ENCODE measurements around the gene LRP1B.

DNA sequence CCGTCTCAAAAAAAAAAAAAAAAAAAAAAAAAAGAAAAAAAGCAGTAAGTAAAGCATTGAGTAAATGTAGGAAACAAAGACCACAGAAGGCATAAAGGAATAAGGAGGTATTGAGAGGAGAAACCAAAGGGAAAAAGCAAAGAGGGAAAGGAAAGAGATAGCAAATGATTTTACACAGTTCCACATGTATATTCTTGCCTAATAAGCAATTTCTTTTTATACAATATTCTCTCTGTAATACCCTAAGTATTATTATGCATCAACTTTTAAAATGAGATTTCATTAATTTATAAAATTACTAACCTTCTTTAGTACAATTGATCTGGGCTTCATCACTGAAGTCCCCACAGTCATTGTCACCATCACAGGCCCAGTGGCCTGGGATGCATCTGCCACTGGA lies 1180.9 kb downstream of the LRP1B start:
- TF ChIP-seq ZNF274 (IDR thresholded peaks at IDR 0.05; ENCODE audit: low read depth, low read length) = no peak
- no peak for TF ChIP-seq YY1 (IDR thresholded peaks at IDR 0.05; ENCODE audit: insufficient read depth, insufficient read length)

All from NT2/D1 (cell line).